OCI-LY3 (cell line): ENCODE data around the gene ZNF728.

Experiments used
- EZH2phosphoT487 ChIP-seq: fragments of 200-600 bp; shearing (Covaris generic); IDR thresholded peaks from 2 replicates; pipeline ENCODE4 v1.6.1; 2018; ENCODE audit warnings: antibody characterized with exemption, mixed run types, low read depth
- TF ChIP-seq, protein P1 (sequence below): fragments of 200-600, 300-600 bp; sonication (generic); IDR thresholded peaks from 2 replicates; pipeline ENCODE4 v1.5.1; 2014; ENCODE audit warnings: antibody characterized with exemption, low read length, low read depth

DNA sequence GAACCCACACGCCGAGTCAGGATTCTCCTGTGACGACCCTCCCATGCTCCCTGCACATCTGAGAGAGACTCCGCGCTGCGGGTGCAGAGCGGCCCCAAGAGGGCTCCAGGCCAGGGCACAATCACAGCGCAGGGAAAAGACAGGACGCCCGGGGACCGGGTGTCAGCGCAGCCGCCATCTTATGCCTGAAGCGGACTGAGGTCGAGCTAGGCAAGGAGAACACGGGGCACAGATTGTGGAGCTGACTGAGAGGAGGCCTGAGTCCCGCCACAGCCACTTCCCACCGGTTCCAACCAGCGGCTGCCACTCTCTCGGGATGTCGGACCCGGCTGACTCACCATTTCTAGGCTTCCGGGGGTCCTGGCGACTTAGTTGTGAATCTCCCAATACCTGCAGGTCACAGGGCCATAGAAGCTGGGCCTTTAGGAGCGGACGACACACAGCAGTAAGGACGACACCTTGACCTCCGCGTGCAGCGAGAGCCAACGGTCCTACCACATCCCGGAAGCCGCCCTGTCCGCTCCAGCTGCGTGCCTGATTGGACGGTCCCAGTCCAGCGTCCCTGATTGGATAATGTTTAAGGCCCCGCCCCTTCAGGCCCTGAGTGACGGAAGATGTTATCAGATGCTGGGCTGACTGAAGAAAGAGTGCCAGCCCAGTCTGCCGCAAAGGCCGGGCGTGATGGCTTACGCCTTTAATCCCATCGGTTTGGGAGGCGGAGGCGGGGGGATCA, at the start of gene ZNF728:
- no peak for TF ChIP-seq EZH2phosphoT487
- TF ChIP-seq, protein P1, sequence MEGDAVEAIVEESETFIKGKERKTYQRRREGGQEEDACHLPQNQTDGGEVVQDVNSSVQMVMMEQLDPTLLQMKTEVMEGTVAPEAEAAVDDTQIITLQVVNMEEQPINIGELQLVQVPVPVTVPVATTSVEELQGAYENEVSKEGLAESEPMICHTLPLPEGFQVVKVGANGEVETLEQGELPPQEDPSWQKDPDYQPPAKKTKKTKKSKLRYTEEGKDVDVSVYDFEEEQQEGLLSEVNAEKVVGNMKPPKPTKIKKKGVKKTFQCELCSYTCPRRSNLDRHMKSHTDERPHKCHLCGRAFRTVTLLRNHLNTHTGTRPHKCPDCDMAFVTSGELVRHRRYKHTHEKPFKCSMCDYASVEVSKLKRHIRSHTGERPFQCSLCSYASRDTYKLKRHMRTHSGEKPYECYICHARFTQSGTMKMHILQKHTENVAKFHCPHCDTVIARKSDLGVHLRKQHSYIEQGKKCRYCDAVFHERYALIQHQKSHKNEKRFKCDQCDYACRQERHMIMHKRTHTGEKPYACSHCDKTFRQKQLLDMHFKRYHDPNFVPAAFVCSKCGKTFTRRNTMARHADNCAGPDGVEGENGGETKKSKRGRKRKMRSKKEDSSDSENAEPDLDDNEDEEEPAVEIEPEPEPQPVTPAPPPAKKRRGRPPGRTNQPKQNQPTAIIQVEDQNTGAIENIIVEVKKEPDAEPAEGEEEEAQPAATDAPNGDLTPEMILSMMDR, result no peak
